ENCODE data around the gene SMIM17.

SMIM17 gene

DNA sequence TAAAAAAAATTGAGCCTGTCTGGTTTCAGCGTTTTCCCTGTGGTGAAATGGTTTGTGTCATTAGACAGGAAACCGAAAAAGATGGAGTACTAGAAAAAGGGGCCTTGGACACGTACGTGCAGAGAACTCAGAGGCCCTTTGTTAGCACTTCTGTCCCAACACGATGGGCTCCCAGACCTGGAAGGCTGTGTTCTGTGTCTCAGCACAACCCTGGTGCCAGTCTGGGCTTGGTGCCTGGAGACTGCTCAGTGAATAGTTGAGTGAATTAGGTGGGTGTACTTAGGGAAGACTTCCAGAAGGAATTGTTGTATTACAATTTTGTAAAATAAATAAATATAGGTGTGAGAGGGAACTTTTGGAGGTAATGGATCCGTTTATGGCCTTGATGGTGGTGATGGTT, 39.1 kb upstream of the SMIM17 start:
- no peak for DNase-seq (ENCODE audit: low spot score)
- TF ChIP-seq, protein P1, sequence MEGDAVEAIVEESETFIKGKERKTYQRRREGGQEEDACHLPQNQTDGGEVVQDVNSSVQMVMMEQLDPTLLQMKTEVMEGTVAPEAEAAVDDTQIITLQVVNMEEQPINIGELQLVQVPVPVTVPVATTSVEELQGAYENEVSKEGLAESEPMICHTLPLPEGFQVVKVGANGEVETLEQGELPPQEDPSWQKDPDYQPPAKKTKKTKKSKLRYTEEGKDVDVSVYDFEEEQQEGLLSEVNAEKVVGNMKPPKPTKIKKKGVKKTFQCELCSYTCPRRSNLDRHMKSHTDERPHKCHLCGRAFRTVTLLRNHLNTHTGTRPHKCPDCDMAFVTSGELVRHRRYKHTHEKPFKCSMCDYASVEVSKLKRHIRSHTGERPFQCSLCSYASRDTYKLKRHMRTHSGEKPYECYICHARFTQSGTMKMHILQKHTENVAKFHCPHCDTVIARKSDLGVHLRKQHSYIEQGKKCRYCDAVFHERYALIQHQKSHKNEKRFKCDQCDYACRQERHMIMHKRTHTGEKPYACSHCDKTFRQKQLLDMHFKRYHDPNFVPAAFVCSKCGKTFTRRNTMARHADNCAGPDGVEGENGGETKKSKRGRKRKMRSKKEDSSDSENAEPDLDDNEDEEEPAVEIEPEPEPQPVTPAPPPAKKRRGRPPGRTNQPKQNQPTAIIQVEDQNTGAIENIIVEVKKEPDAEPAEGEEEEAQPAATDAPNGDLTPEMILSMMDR (IDR thresholded peaks at IDR 0.05), result no peak
- H3K27ac ChIP-seq, result no peak overlapping the region
- H3K4me3 ChIP-seq, result no peak overlapping the region

DNA sequence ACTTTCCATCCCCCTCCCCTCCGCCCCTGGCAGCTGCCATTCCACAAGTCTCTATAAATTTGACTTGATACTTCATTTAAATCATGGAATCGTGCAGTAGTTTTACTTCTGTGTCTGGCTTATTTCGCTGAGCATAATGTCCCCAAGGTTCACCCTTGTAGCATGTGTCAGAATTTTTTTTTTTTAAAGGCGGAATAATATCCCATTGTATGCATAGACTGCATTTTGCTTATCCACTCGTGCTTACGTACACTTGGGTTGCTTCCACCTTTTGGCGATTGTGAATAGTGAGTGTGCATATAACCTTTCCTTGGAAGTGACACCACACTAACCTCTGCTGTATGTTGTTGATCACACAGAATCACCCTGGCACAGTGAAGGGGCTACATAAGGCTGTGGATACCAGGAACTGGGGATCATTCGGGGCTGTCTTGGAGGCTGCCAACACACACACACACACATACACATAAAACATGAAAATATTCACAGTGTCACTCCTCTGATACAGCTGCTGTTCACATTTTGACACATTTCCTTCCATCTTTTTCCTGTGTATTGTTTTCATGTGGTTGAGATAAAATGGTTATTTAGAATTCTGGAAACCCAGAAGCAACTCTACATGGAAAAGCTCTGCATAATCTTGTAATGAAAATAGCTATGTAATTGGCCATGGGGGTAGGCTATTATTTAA, 34.5 kb upstream of the SMIM17 start:
- TF ChIP-seq, protein P1 (IDR thresholded peaks at IDR 0.05), result no peak
- Histone ChIP-seq H3K27ac (no peak overlapping the region), H3K4me3 (no peak overlapping the region)
- DNase-seq (ENCODE audit: low spot score), result no peak

DNA sequence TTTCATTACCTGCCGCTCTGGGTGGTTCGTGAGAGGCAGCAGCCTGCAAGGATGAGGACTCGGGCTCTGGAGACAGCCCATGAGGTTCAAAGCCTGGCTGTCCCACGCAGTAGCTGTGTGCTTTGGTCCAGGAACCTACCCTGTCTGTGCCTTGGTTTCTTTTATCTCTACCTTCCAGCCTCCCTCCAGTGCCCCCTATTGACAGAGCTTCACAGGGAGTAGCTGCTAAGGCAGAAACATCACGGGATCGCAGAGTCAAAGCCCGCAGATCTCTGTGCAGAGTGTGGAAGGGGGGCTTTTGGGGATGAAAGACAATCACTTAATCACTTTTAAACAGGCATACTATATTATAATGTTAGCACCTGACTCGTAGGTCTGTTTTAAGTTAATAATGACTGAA, 31.7 kb upstream of the SMIM17 start:
- Histone ChIP-seq H3K27ac (no peak overlapping the region), H3K4me3 (no peak overlapping the region)
- DNase-seq (ENCODE audit: low spot score), result no peak
- TF ChIP-seq, protein P1 (IDR thresholded peaks at IDR 0.05), result no peak

- H3K4me3 ChIP-seq, result no peak overlapping the region
- DNase-seq (ENCODE audit: low spot score), result no peak
- TF ChIP-seq, protein P1 (IDR thresholded peaks at IDR 0.05), result no peak
- no peak overlapping the region for H3K27ac ChIP-seq
Measured at GRCh38 chr19:56612737-56613136, 30.2 kb upstream of the SMIM17 start.

GRCh38 chr19:56613639-56614038, 29.3 kb upstream of the SMIM17 start:
- TF ChIP-seq, protein P1 (IDR thresholded peaks at IDR 0.05), result no peak
- no peak overlapping the region for H3K4me3 ChIP-seq

GRCh38 chr19:56617531-56617930, 25.4 kb upstream of the SMIM17 start:
- TF ChIP-seq, protein P1 (IDR thresholded peaks at IDR 0.05), result no peak
- Histone ChIP-seq H3K27ac (no peak overlapping the region), H3K4me3 (no peak overlapping the region)
- no peak for DNase-seq (ENCODE audit: low spot score)

More at GRCh38 chr19:56613639-56614038, 29.3 kb upstream of the SMIM17 start:
- no peak overlapping the region for H3K27ac ChIP-seq
- DNase-seq (ENCODE audit: low spot score), result no peak

GRCh38 chr19:56619121-56619520, 23.8 kb upstream of the SMIM17 start:
- no peak for DNase-seq (ENCODE audit: low spot score)
- Histone ChIP-seq H3K27ac (no peak overlapping the region), H3K4me3 (no peak overlapping the region)
- TF ChIP-seq, protein P1 (IDR thresholded peaks at IDR 0.05), result no peak
